Lung (tissue), 16 donors: ENCODE results near the gene AK9. TPM values are rescaled to one million over a fixed set of nuclear protein-coding genes. Genes with fewer than 3 reads are reported as not detected.

Experiments used
- ATAC-seq: fragments of 200-7000 bp; cut with Tn5 transposase; one replicate; pipeline ENCODE4 v1.9.1; 2020; ENCODE audit warnings: moderate number of reproducible peaks; ENCODE audit not compliant: insufficient read depth, low FRiP score
- DNase-seq, 3 donors: peaks; one replicate each; pipeline ENCODE4 v3.0.0-alpha.2; 2013 to 2017
- H3K27ac ChIP-seq, 2 donors: one replicate each; pipeline ENCODE4 v1.5.1; 2013; ENCODE audit warnings: mild to moderate bottlenecking in 2 of 2, moderate library complexity in 2 of 2, control low read depth in 1 of 2, inconsistent platforms in 1 of 2, low read depth in 1 of 2, low read length in 1 of 2
- H3K27me3 ChIP-seq, 3 donors: one replicate each; pipeline ENCODE4 v1.5.1; 2013; ENCODE audit warnings: low read length in 2 of 3; ENCODE audit not compliant: control insufficient read depth in 3 of 3, insufficient read depth in 3 of 3
- H3K36me3 ChIP-seq, 4 donors: one replicate each; pipeline ENCODE4 v1.5.1; 2013; ENCODE audit warnings: low read length in 4 of 4, mild to moderate bottlenecking in 1 of 4, moderate library complexity in 1 of 4; ENCODE audit not compliant: control insufficient read depth in 4 of 4, insufficient read depth in 4 of 4
- H3K4me1 ChIP-seq, 5 donors: one replicate each; pipeline ENCODE4 v1.5.1; 2013; ENCODE audit warnings: low read length in 5 of 5, mild to moderate bottlenecking in 2 of 5, moderate library complexity in 1 of 5; ENCODE audit not compliant: control insufficient read depth in 5 of 5, insufficient read depth in 5 of 5
- H3K4me3 ChIP-seq: one replicate; pipeline ENCODE4 v1.5.1; 2013; ENCODE audit warnings: mild to moderate bottlenecking, control low read depth, moderate library complexity
- H3K9ac ChIP-seq, 2 donors: one replicate each; pipeline ENCODE4 v1.5.1; 2013; ENCODE audit warnings: low read length in 2 of 2, control low read depth in 1 of 2; ENCODE audit not compliant: insufficient read depth in 1 of 2
- H3K9me3 ChIP-seq, 4 donors: one replicate each; pipeline ENCODE4 v1.5.1; 2013; ENCODE audit warnings: low read length in 3 of 4, mild to moderate bottlenecking in 1 of 4, moderate library complexity in 1 of 4; ENCODE audit not compliant: control insufficient read depth in 4 of 4, insufficient read depth in 3 of 4
- CTCF ChIP-seq: IDR thresholded peaks from 2 replicates; pipeline ENCODE4 v1.5.1; 2012; ENCODE audit warnings: mild to moderate bottlenecking; ENCODE audit errors: control extremely low read depth, extremely low read depth
- WGBS, 2 donors: extraction: QIAGEN DNeasy Blood & Tissue Kit; methylation state at CpG; one replicate each; pipeline ENCODE4 v1.1.7; 2013; 5-methylcytosine and 5-hydroxymethylcytosine counted together
- long read RNA-seq, 5 donors: transcript quantifications; one replicate each; lab custom pipeline, GENCODE V29; 2026
- polyA plus RNA-seq, 2 donors: library from polyadenylated mRNA; stranded (reverse); fragments of 200-250 nt; gene quantifications; one replicate each; pipeline ENCODE4 v1.2.1, GENCODE V29; 2013
- total RNA-seq, 2 donors: library from RNA; depleted of rRNA in 1 of 2; stranded (reverse); fragments of >200 nt in 1 of 2; gene quantifications; one replicate each; pipeline ENCODE4 v1.2.1, GENCODE V29; 2014 to 2021
- donor health status: control.
- donor health status: control.
- donor health status: Bipolar disorder and iron deficiency.
- donor health status: healthy.
- donor health status: DM: yes; HTN: yes; CAD: no.

Gene AK9
- total RNA-seq (10 to 100 TPM; 10.4 to 26.3 TPM), polyA plus RNA-seq (1 to 10 TPM; 4.1 TPM)
- long read RNA-seq, donor 1 = 0 reads
- long read RNA-seq, donor 2, partial matches to known transcripts = 0 of 2 reads
- long read RNA-seq, donor 2, other reads (novel, unspliced or antisense) = 0 of 2 reads
- long read RNA-seq, donor 3 = 0 reads
- long read RNA-seq, donor 4 = 0 reads
- long read RNA-seq, donor 5 = 0 reads

- WGBS, 2 donors = 0 to 1% methylated on average over 47 of the region's 47 CpGs
Measured at GRCh38 chr6:109690737-109691621, at the start of gene AK9, which contains the start of gene FIG4. Gene AK9, minus strand, starts transcription at chr6:109691202. Its CDS starts 15,457 bp downstream, at chr6:109675745. Gene FIG4, plus strand, starts transcription at chr6:109691296. Its CDS starts 140 bp downstream, at chr6:109691436.

GRCh38 chr6:109740787-109741186 is 49.8 kb upstream of the AK9 start:
- no peak overlapping the region for H3K4me3 ChIP-seq
- peak overlapping the region in 1 of 2 donors; percentile 23 for H3K27ac ChIP-seq
- no peaks in the 10 kb centered on the region for H3K27me3 ChIP-seq
- WGBS, 2 donors = 40 to 67% methylated on average over 7 of the region's 7 CpGs
- H3K9me3 ChIP-seq = no peaks in the 10 kb centered on the region
- peaks cover 2 to 12% (median 9%) of the 10 kb centered on the region in 4 donors for H3K36me3 ChIP-seq
- DNase-seq = no peak
- H3K9ac ChIP-seq = no peak overlapping the region
- TF ChIP-seq CTCF = no peak
- ATAC-seq = no peak
- peaks cover 0 to 7% (median 0%) of the 10 kb centered on the region in 5 donors for H3K4me1 ChIP-seq

More at GRCh38 chr6:109690737-109691621, at the start of gene AK9, which contains the start of gene FIG4:
- Histone ChIP-seq H3K4me1 (peaks cover 0 to 16% (median 0%) of the 10 kb centered on the region in 5 donors), H3K36me3 (no peaks in the 10 kb centered on the region), H3K4me3 (peak within 1 kb of the TSS; percentile 87), H3K9me3 (no peaks in the 10 kb centered on the region), H3K9ac (peak within 1 kb of the TSS; percentile 81 to 97), H3K27me3 (no peaks in the 10 kb centered on the region), H3K27ac (peak within 1 kb of the TSS; percentile 92 to 95)
- ATAC-seq (peak; percentile 98), DNase-seq (peak; percentile 93 to 96 (median 94))
- no peak for TF ChIP-seq CTCF

- ATAC-seq (no peak), DNase-seq (no peak)
- no peak overlapping the region for H3K27ac ChIP-seq
- 90 to 95% methylated on average over 3 of the region's 3 CpGs for WGBS, 2 donors
- H3K9ac ChIP-seq = no peak overlapping the region
- no peak overlapping the region for H3K4me3 ChIP-seq
- H3K36me3 ChIP-seq = peaks cover 2 to 14% (median 10%) of the 10 kb centered on the region in 4 donors
- H3K4me1 ChIP-seq = peaks cover 0 to 7% (median 0%) of the 10 kb centered on the region in 5 donors
- no peak for TF ChIP-seq CTCF
- no peaks in the 10 kb centered on the region for H3K9me3 ChIP-seq
- H3K27me3 ChIP-seq = no peaks in the 10 kb centered on the region
Measured at GRCh38 chr6:109739686-109740085, 48.7 kb upstream of the AK9 start.
